Ramos (cell line): ENCODE data around the gene FBLN2.

Experiments
- in situ Hi-C: fragments of 300-500 bp; cut with MboI; formaldehyde crosslinking; loops from one replicate; pipeline ENCODE4 v1.14.3; 2022; ENCODE audit warnings: low sequenced_read_pairs; ENCODE audit not compliant: unreplicated experiment

FBLN2 gene

GRCh38 chr3:13670292-13670691 lies 121.4 kb downstream of the FBLN2 start:
- in situ Hi-C loops: no loop called here

GRCh38 chr3:13671482-13672233 lies 122.7 kb downstream of the FBLN2 start:
- in situ Hi-C loops: no loop called here

DNA sequence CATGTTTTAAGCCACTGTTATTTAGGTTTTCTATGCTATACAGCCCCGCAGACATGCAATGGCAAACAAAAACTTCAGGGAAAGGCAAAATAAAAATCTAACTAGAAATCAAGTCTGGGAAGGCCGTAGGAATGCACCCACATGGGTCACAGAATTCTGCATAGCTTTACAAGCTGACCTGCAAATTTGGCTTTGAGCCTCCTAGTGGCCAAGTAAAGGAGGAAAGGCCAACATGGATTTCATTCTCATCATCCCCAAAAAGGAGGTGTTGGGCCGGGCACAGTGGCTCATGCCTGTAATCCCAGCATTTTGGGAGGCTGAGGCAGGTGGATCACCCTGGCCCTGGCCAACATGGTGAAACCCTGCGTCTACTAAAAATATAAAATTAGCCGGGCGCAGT lies 124.3 kb downstream of the FBLN2 start:
- in situ Hi-C loops: no loop called here

GRCh38 chr3:13674538-13675185 lies 125.7 kb downstream of the FBLN2 start:
- in situ Hi-C loops: no loop called here

GRCh38 chr3:13676356-13677017 lies 127.6 kb downstream of the FBLN2 start:
- in situ Hi-C loops: no loop called here

DNA sequence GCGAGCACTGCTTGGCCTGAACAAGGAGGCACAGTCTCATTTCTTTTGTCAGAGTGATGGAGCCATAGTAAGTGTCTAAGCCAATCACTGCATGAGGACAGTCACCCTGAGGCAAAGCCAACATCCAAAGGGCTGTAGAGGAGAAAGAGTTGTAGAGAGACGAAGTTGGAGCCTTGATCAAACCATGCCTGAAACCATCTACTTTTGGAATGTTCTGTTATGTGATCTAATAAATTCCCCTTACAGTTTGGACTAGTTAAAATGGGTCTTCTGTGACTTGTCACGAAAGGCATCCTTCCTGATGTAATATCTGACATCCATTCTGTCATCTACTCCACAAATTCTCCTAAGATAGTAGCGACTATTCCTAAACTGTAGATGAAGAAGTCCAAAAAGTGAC lies 128.3 kb downstream of the FBLN2 start:
- in situ Hi-C loops: no loop called here

DNA sequence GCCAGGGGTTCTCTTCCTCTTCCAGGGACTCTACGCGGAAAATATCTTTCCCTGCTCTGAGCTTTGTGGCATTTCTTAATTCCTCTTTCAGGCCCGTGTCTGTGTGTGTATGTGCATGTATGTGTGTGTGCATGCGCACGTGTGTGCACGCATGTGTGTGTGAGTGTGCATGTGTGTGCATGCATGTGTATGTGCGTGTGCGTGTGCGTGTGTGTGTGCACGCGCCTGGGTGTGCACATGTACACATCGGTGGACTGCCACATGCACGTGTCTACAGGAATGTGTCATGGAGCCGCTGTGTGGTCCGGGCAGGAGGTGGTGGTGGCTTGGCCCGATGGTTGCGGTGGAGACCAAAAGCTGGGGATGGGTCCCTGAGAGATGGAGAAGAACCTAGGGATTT lies 133.0 kb downstream of the FBLN2 start:
- in situ Hi-C loops: no loop called here

GRCh38 chr3:13682331-13683013 lies 133.5 kb downstream of the FBLN2 start:
- in situ Hi-C loops: no loop called here

- in situ Hi-C loops: no loop called here
Observed at GRCh38 chr3:13683288-13683687, 134.4 kb downstream of the FBLN2 start.

DNA sequence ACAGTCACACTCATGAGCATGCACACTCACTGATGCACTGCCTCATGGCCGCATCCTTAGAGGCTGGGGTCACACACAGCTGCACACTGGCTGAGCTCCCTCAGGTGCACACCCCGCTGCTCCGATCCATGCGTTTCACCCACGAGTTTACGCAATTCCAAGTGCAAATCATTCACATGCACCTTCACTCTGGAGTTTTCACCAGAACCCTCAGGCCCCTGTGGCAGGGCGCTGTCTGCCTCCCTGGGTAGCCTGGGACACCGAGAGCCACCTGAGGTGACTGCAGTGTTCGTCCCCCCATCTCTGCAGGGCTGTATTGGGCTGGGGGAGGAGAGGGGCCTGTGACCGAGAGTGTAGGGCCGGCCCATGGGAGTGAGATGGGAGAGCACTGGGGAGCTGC lies 134.8 kb downstream of the FBLN2 start:
- in situ Hi-C loops: no loop called here

- in situ Hi-C loops: no loop called here
Observed at GRCh38 chr3:13684350-13684749, 135.4 kb downstream of the FBLN2 start.

GRCh38 chr3:13684854-13685253 lies 135.9 kb downstream of the FBLN2 start:
- in situ Hi-C loops: no loop called here

GRCh38 chr3:13685721-13686120 lies 136.8 kb downstream of the FBLN2 start:
- in situ Hi-C loops: no loop called here

DNA sequence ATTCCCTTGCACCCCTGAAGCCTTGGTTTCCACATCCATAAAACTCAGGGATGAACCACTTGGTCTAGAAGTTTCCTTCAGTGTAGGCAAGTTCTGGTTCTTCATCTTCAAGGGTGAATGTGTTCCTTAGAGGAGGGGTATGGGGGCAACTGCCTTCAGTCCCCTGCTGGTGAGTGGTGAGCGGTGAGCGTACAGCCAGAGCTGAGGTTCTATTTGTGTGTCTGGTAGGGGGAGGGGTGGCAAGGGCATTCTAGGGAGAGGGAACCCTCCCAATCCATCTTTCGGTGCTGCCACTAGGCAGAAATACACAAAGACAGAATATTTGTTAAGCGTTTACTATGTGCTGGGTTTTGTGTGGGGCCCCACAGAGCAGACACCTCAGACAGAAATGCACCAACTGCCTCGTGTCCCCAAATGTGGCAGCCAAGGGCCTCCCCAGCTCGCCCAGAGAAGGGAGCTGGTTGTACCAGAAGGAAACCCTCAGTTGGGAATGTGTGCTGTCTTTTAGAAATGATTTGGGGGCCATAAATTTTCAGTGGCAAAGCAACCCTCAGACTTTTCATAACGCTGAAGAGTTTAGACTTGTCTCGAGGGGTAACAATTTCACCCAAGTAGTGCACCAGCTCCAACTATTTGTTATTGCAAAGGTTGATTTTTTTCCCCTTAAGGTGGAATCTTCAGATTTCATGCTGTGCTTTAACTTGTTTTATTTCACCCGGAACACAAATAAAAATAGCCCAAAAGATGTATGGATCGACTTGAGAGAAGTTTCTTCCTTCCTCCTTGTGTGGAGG lies 137.6 kb downstream of the FBLN2 start:
- in situ Hi-C loops: no loop called here

DNA sequence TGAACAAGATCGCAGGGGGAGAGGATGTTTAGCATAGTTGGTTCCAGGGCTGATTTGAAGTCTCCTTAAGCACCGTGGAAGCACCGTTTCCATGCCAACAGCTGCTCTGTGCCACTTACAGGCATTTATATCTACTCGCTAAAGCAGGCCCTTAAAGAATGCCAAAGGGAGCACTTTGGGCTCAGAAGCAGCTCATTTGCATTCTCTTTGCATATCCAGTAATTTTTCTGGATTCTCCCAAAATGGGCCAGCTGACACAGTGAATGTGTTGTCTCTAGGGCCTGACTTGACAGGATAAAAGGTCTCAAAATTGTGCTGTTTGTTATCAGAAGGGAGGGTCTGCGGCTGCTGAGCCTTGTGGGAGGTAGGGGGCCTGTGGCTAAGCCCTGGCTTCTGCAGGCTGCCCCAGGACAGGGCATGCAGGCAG lies 138.6 kb downstream of the FBLN2 start:
- in situ Hi-C loops: no loop called here
